HEK293T (cell line): ENCODE data around the gene AKIRIN2.

Experiments used
- CTCF ChIA-PET: fragments of 350-600 bp; formaldehyde crosslinking; extraction: SDS; loops from one replicate; lab custom pipeline; 2021; ENCODE audit warnings: antibody characterized with exemption, inconsistent platforms; lab: Yijun Ruan, JAX
- POLR2A ChIA-PET: fragments of 350-600 bp; formaldehyde crosslinking; extraction: SDS; loops from one replicate; lab custom pipeline; 2020; ENCODE audit warnings: antibody characterized with exemption, inconsistent platforms; lab: Yijun Ruan, JAX
- DNase-seq: peaks from one replicate; pipeline ENCODE4 v3.0.0; 2012; ENCODE audit warnings: mixed read lengths; ENCODE audit errors: extremely low spot score
- ARNT ChIP-seq: fragments of 450-650 bp; IDR thresholded peaks from 2 replicates; pipeline ENCODE4 v1.6.1; 2017; ENCODE audit warnings: mild to moderate bottlenecking
- BHLHE40 ChIP-seq: fragments of 450-650 bp; IDR thresholded peaks from 2 replicates; pipeline ENCODE4 v1.6.1; 2016; ENCODE audit warnings: mild to moderate bottlenecking, moderate library complexity, borderline replicate concordance
- CTBP1 ChIP-seq: fragments of 450-650 bp; IDR thresholded peaks from 2 replicates; pipeline ENCODE4 v1.6.1; 2016; ENCODE audit warnings: borderline replicate concordance
- ELF4 ChIP-seq: fragments of 450-650 bp; IDR thresholded peaks from 2 replicates; pipeline ENCODE4 v1.6.1; 2017; ENCODE audit warnings: antibody characterized with exemption
- FOXA1 ChIP-seq: fragments of 450-650 bp; IDR thresholded peaks from 2 replicates; pipeline ENCODE4 v1.6.1; 2016; ENCODE audit warnings: mild to moderate bottlenecking
- FOXK2 ChIP-seq: fragments of 450-650 bp; IDR thresholded peaks from 2 replicates; pipeline ENCODE4 v1.6.1; 2016; ENCODE audit warnings: mild to moderate bottlenecking
- FOXM1 ChIP-seq: fragments of 450-650 bp; IDR thresholded peaks from 2 replicates; pipeline ENCODE4 v1.6.1; 2017; ENCODE audit warnings: mild to moderate bottlenecking, borderline replicate concordance
- HDGF ChIP-seq: fragments of 450-650 bp; IDR thresholded peaks from 2 replicates; pipeline ENCODE4 v1.6.1; 2017; ENCODE audit warnings: antibody characterized with exemption, borderline replicate concordance
- L3MBTL2 ChIP-seq: fragments of 450-650 bp; conservative IDR thresholded peaks from 2 replicates; pipeline ENCODE4 v1.6.1; 2016; ENCODE audit warnings: mild to moderate bottlenecking
- LEF1 ChIP-seq: fragments of 450-650 bp; IDR thresholded peaks from 2 replicates; pipeline ENCODE4 v1.6.1; 2017; ENCODE audit warnings: mild to moderate bottlenecking, borderline replicate concordance
- NFRKB ChIP-seq: fragments of 450-650 bp; IDR thresholded peaks from 2 replicates; pipeline ENCODE4 v1.6.1; 2016; ENCODE audit warnings: mild to moderate bottlenecking, moderate library complexity
- SP1 ChIP-seq: fragments of 450-650 bp; IDR thresholded peaks from 2 replicates; pipeline ENCODE4 v1.6.1; 2017
- SUZ12 ChIP-seq: fragments of 450-650 bp; IDR thresholded peaks from 2 replicates; pipeline ENCODE4 v1.6.1; 2016; ENCODE audit warnings: mild to moderate bottlenecking
- TARDBP ChIP-seq: fragments of 450-650 bp; IDR thresholded peaks from 2 replicates; pipeline ENCODE4 v1.6.1; 2016
- ZNF384 ChIP-seq: fragments of 450-650 bp; IDR thresholded peaks from 2 replicates; pipeline ENCODE4 v1.6.1; 2016
- TF ChIP-seq, protein P1 (sequence below): fragments of 450-650 bp; IDR thresholded peaks from 2 replicates; pipeline ENCODE4 v1.6.1; 2016

The AKIRIN2 gene

DNA sequence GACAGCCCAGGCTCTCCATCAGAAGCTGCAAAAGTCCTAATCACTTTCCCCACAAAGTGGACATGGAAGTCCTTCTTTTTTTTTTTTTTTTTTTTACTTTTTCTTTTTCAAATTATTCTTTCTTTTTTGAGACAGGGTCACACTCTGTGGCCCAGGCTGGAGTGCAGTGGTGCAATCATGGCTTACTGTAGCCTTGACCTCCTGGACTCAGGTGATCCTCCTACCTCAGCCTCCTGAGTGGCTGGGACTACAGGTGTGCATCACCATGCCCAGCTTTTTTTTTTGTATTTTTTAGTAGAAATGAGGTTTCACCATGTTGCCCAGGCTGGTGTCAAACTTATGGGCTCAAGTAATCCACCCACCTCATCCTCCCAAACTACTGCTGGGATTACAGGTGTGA lies 29.0 kb upstream of the AKIRIN2 start:
- TF ChIP-seq FOXA1: no peak
- TF ChIP-seq LEF1: no peak
- no peak for TF ChIP-seq BHLHE40
- TF ChIP-seq ELF4: no peak
- no peak for TF ChIP-seq TARDBP
- TF ChIP-seq CTBP1: no peak
- TF ChIP-seq, protein P1, sequence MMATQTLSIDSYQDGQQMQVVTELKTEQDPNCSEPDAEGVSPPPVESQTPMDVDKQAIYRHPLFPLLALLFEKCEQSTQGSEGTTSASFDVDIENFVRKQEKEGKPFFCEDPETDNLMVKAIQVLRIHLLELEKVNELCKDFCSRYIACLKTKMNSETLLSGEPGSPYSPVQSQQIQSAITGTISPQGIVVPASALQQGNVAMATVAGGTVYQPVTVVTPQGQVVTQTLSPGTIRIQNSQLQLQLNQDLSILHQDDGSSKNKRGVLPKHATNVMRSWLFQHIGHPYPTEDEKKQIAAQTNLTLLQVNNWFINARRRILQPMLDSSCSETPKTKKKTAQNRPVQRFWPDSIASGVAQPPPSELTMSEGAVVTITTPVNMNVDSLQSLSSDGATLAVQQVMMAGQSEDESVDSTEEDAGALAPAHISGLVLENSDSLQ: no peak
- no peak for TF ChIP-seq FOXM1
- TF ChIP-seq ARNT: no peak
- no peak for TF ChIP-seq FOXK2
- no peak for TF ChIP-seq ZNF384
- TF ChIP-seq HDGF: no peak
- no peak for TF ChIP-seq SP1
- TF ChIP-seq NFRKB: no peak
- no peak for TF ChIP-seq SUZ12
- no peak for TF ChIP-seq L3MBTL2
- ChIA-PET CTCF (interaction anchor here (0.6 kb wide), 1 partner anchor 1035 kb away, joined by 3 read pairs; no protein-coding TSS in a partner anchor), POLR2A (no interaction called here)

DNA sequence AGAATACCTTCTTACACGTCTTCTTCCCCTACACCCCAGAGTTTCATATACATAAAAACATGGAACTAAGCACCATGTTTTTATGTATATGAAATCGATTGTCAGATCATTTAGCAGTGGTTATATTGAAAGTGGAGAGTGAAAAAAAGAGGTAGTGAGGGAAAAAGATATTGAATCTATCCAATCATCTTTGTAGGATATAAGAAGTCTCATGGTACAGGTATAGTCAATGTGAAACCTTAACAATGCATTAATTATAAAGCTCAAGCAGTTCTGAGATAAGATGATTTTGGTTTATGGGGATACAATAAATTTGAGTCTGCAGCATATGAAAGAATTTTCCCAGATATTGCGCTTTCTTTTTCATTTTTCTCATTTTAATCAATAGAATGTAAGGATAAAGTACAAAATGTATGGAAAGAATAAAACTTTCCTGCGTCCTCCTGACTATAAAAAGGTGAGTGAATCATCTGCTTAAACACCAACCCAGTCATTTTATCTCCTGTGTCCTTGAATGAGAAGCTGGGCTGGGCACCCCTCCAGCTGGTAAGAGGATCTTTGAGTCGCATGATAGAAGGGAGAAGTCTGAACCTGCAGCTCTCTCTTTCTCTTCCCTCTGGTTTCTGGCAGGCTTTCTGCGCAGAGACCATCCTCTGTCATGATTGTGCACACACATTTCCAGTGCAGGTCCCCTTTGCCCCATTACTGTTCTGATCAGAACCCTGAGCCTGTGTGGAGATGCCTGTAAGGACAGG lies 28.1 kb upstream of the AKIRIN2 start:
- TF ChIP-seq FOXM1 (no peak), FOXK2 (no peak), SP1 (no peak), LEF1 (no peak), ELF4 (no peak), NFRKB (no peak), HDGF (no peak), FOXA1 (no peak), ARNT (no peak), L3MBTL2 (no peak), ZNF384 (no peak), BHLHE40 (no peak), SUZ12 (no peak)
- no peak for DNase-seq
- CTCF ChIA-PET: interaction anchor here (0.6 kb wide), 1 partner anchor 1036 kb away, joined by 3 read pairs; no protein-coding TSS in a partner anchor
- POLR2A ChIA-PET: no interaction called here

More for the DNA sequence above, 29.0 kb upstream of the AKIRIN2 start:
- no peak for DNase-seq

DNA sequence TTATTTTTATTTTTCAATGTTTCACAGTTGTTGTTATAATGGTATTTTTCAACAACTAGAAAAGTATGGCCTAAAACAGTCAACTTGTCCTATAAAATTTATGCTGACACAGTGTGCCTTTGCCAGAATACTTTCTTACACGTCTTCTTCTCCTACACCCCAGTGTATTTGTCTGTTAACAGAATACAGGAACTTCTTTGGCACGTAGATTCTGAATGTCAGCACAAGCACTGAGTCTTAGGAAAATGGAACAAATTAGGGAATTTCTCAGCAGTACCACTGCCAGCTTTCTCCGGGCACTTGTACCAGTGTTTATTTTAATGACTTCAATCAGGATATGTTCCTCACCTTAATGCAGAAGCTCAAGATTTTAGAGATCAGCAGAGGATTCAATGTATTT lies 26.7 kb upstream of the AKIRIN2 start:
- ChIA-PET CTCF (interaction anchor here (0.9 kb wide), 1 partner anchor 10 kb away, joined by 3 read pairs; no protein-coding TSS in a partner anchor), POLR2A (interaction anchor here (1.9 kb wide), 1 partner anchor 27 kb away, joined by 4 read pairs; the partner anchor contains the start of gene AKIRIN2)
- DNase-seq: no peak
- no peak for TF ChIP-seq SP1
- TF ChIP-seq FOXA1: no peak
- no peak for TF ChIP-seq CTBP1
- TF ChIP-seq FOXM1: no peak

DNA sequence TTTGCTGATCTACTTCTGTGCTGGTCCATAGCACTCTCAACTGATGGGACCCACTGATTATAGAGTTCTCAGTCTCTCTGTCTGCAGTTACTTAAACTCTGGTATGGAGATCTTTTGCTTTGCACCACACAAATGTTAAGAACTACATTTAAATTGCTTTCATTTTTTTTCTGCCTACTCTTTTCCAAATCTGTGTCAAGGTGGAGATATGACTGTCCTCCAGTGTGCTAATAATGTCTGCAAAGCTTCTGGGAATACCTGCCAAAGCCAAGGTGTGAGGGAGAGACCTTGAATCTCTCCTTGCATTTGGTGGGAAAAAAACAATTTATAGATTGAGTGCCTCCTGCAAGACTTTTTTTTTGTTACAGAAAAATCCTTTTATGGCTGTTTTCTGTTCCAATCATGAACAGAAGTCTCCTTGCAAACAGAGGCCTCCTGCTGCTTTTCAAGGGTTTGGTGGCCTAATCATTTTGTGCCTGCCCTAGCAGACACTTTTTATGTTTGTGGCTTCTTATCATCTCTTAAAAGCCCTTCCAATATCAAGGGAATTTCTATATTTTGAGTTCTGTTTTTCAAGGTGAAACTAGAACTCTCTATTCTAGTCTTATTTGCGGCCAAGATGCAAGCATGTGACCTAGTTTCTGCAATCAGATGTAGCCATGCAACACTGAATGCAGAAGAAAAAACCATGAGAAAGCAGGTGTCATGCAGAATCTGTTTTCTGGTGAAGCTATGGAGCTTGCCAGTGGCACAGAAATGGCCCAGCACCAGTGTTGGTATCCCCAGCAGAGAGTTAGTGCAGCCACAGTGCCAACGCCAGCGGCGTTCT lies 23.2 kb upstream of the AKIRIN2 start:
- ChIA-PET CTCF (no interaction called here), POLR2A (interaction anchor here (1.4 kb wide), 1 partner anchor 23 kb away, joined by 4 read pairs; the partner anchor contains the start of gene AKIRIN2)

DNA sequence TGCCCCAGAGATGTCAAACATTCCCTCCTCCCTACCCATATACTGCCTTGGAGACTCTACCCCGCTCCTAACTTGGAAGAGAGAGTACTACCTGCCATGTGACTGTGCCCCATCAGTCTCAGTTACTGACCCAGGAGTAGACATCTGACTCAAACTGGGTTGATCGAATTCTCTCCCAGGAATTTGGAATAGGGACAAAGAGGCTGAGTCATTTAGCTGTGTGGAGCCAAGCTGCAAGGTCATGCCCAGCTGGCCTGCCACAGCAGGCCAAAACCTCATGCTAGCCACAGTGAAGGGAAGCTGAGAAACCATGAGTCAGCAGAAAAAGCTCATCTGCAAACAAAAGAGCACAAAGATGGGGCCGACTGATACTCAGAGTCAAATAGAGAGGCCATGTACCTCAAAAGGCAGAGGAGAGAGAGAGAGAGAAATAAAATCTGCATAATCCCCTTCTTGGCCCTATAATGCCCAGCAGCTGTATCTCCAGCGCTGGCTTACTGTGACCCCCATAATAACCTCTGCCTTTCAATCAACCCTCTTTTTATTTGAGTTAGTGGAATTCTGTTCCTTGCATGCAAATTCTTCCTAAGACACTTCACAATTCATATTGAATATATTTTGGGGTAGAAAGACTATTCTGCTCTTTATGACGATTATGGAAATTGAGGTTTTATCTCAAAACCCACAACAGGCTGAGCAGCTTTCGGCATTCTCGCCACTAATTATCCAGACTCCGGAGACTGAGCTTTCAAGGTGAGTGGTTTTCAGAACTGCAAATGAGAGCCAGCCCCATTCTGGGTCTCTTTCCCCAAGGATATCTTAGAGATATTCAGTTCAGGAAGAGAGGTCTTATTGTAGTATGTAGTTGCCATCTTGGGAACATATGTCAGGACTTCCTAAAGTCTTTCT lies 21.4 kb upstream of the AKIRIN2 start:
- POLR2A ChIA-PET: no interaction called here
- CTCF ChIA-PET: interaction anchor here (0.6 to 1.1 kb wide), 2 partner anchors 9 to 1026 kb away, joined by 3 read pairs; no protein-coding TSS in a partner anchor
- TF ChIP-seq ZNF384 (no peak), FOXM1 (no peak), TARDBP (no peak), ARNT (no peak), BHLHE40 (no peak), HDGF (no peak), CTBP1 (no peak), LEF1 (no peak), FOXA1 (no peak), NFRKB (no peak), L3MBTL2 (no peak), SUZ12 (no peak), FOXK2 (no peak)
- TF ChIP-seq, protein P1: no peak
- no peak for DNase-seq

More for the DNA sequence above, 23.2 kb upstream of the AKIRIN2 start:
- no peak for TF ChIP-seq NFRKB
- no peak for TF ChIP-seq ELF4
- no peak for TF ChIP-seq BHLHE40
- TF ChIP-seq ARNT: no peak
- TF ChIP-seq TARDBP: no peak
- TF ChIP-seq FOXK2: no peak
- no peak for TF ChIP-seq L3MBTL2
- no peak for TF ChIP-seq FOXA1
- no peak for DNase-seq
